K562 (cell line): ENCODE data around the gene PEPD. TPM values are rescaled to one million over a fixed set of nuclear protein-coding genes. Genes with fewer than 3 reads are reported as not detected.

Experiments used
- ATAC-seq: fragments of 200-7000 bp; cut with Tn5 transposase; 3 replicates; pipeline ENCODE4 v1.9.1; 2020; ENCODE audit warnings: moderate library complexity
- BruUV-seq: library from RNA; stranded (reverse); fragments of 400-500 nt; replicated peaks from 2 replicates; lab custom pipeline; 2021; lab: Mats Ljungman, UMichigan
- CTCF ChIA-PET: fragments of 300-600 bp; formaldehyde crosslinking; extraction: SDS; loops from one replicate; lab custom pipeline; 2021; ENCODE audit warnings: low intra/inter-chr PET ratio; lab: Yijun Ruan, JAX
- POLR2A ChIA-PET: fragments of 300-600, 350-650 bp; sonication (Branson Sonifier 250); formaldehyde crosslinking; extraction: SDS; loops from one replicate; lab custom pipeline; 2021; ENCODE audit warnings: antibody characterized with exemption, inconsistent platforms; lab: Yijun Ruan, JAX
- DNase-seq, 4 experiments: peaks; one replicate each; pipeline versions ENCODE4 v3.0.0 to v3.0.0-alpha.2; 2011 to 2018; ENCODE audit warnings: low spot score in 3 of 4, mixed read lengths in 3 of 4; ENCODE audit errors: extremely low read depth in 1 of 4
- FAIRE-seq: peaks from 2 replicates; lab custom pipeline; 2011; peaks lifted over from hg19 to GRCh38; lab: Jason Lieb, UNC
- H2AFZ ChIP-seq: 2 replicates; pipeline ENCODE4 v1.6.0; 2011; ENCODE audit warnings: low read depth, low read length, control low read depth, inconsistent platforms
- H3K27ac ChIP-seq: fragments of 200-600 bp; 3 replicates; pipeline ENCODE4 v1.8.0; 2011; ENCODE audit warnings: low read depth, mild to moderate bottlenecking, control low read depth, inconsistent platforms, low read length, moderate library complexity, mixed read lengths; ENCODE audit errors: extremely low read depth
- H3K27me3 ChIP-seq, 2 experiments: fragments of 300-600 bp in 1 of 2; 2 replicates in 1 of 2; 3 replicates in 1 of 2; pipeline versions ENCODE4 v1.6.0 to v1.8.0; 2011; ENCODE audit warnings: inconsistent platforms in 2 of 2, low read length in 2 of 2, mild to moderate bottlenecking in 1 of 2, mixed read lengths in 1 of 2, moderate library complexity in 1 of 2; ENCODE audit not compliant: control insufficient read depth in 2 of 2, insufficient read depth in 2 of 2
- H3K36me3 ChIP-seq: fragments of 300-600 bp; 3 replicates; pipeline ENCODE4 v1.8.0; 2011; ENCODE audit warnings: mild to moderate bottlenecking, low read length, inconsistent platforms; ENCODE audit not compliant: control insufficient read depth, insufficient read depth
- H3K4me1 ChIP-seq, 2 experiments: fragments of 200-600 bp in 1 of 2; replicated peaks in 1 of 2; 2 replicates in 1 of 2; 3 replicates in 1 of 2; pipeline versions ENCODE4 v1.5.1 to v1.8.0; 2011; ENCODE audit warnings: inconsistent platforms in 2 of 2, low read length in 2 of 2, mild to moderate bottlenecking in 1 of 2, mixed read lengths in 1 of 2, moderate library complexity in 1 of 2; ENCODE audit not compliant: control insufficient read depth in 2 of 2, insufficient read depth in 2 of 2
- H3K4me2 ChIP-seq: 2 replicates; pipeline ENCODE4 v1.6.1; 2011; ENCODE audit warnings: low read length, control low read depth, inconsistent platforms, mixed read lengths; ENCODE audit not compliant: insufficient read depth
- H3K4me3 ChIP-seq: fragments of 200-600 bp; sonication (generic), shearing (Covaris generic); 2 replicates; pipeline ENCODE4 v1.5.1; 2016; ENCODE audit warnings: control low read depth, inconsistent platforms
- H3K79me2 ChIP-seq: fragments of 200-600 bp; 3 replicates; pipeline ENCODE4 v1.8.0; 2011; ENCODE audit warnings: low read length, inconsistent platforms; ENCODE audit not compliant: control insufficient read depth, insufficient read depth
- H3K9ac ChIP-seq, 2 experiments: 2 replicates each; pipeline versions ENCODE4 v1.6.0 to v1.6.1; 2011; ENCODE audit warnings: low read depth in 2 of 2, low read length in 2 of 2, control low read depth in 1 of 2, inconsistent platforms in 1 of 2, mild to moderate bottlenecking in 1 of 2, mixed read lengths in 1 of 2; ENCODE audit not compliant: insufficient read depth in 1 of 2
- H3K9me1 ChIP-seq: one replicate; pipeline ENCODE4 v1.6.0; 2011; ENCODE audit warnings: inconsistent platforms, mild to moderate bottlenecking, low read length, moderate library complexity; ENCODE audit not compliant: control insufficient read depth, insufficient read depth
- H3K9me3 ChIP-seq: replicated peaks from 2 replicates; pipeline ENCODE4 v1.5.1; 2011; ENCODE audit warnings: low read depth, low read length, inconsistent platforms; ENCODE audit not compliant: control insufficient read depth, insufficient read depth
- H4K20me1 ChIP-seq: replicated peaks from 2 replicates; pipeline ENCODE4 v1.6.1; 2011; ENCODE audit warnings: low read length, inconsistent platforms, mixed read lengths; ENCODE audit not compliant: control insufficient read depth, insufficient read depth
- CCAR2 ChIP-seq: fragments of 200-400 bp; formaldehyde crosslinking; IDR thresholded peaks from 2 replicates; pipeline ENCODE4 v1.6.1; 2017; ENCODE audit warnings: mild to moderate bottlenecking, low read depth, low read length
- CHD7 ChIP-seq: fragments of 200-600 bp; sonication (generic); IDR thresholded peaks from one replicate; pipeline ENCODE4 v1.6.1; 2012; ENCODE audit warnings: mild to moderate bottlenecking, low read depth, low read length, inconsistent platforms
- DIDO1 ChIP-seq: fragments of 450-650 bp; IDR thresholded peaks from 2 replicates; pipeline ENCODE4 v1.6.1; 2016; ENCODE audit warnings: low read depth, missing biosample characterization, missing genetic modification characterization
- IFI16 ChIP-seq: fragments of 250-450 bp; sonication (Bioruptor Pico); IDR thresholded peaks from 2 replicates; pipeline ENCODE4 v2.1.2; 2022; ENCODE audit warnings: mild to moderate bottlenecking, inconsistent platforms
- PRMT5 ChIP-seq: sonication (generic); formaldehyde crosslinking; IDR thresholded peaks from 2 replicates; pipeline ENCODE4 v1.5.0; 2020; ENCODE audit warnings: missing genetic modification reagents
- SRF ChIP-seq, 2 experiments: fragments of 250-450, 450-650 bp in 1 of 2; sonication (Bioruptor Pico) in 1 of 2; sonication (generic) in 1 of 2; formaldehyde crosslinking; IDR thresholded peaks; 2 replicates each; pipeline versions ENCODE4 v1.5.0 to v1.5.1; 2020 to 2022; ENCODE audit warnings: mild to moderate bottlenecking in 1 of 2, missing genetic modification reagents in 1 of 2
- TEAD4 ChIP-seq, 2 experiments: sonication (generic) in 1 of 2; formaldehyde crosslinking in 1 of 2; IDR thresholded peaks; 2 replicates each; pipeline versions ENCODE4 v1.6.1 to v1.8.0; 2012 to 2022; ENCODE audit warnings: borderline replicate concordance in 1 of 2, inconsistent platforms in 1 of 2, low read length in 1 of 2, mild to moderate bottlenecking in 1 of 2, missing genetic modification reagents in 1 of 2
- TRIM28 ChIP-seq: fragments of 450-650 bp; IDR thresholded peaks from 2 replicates; pipeline ENCODE4 v1.6.1; 2017
- ZNF174 ChIP-seq: fragments of 250-450 bp; sonication (Bioruptor Pico); IDR thresholded peaks from 2 replicates; pipeline ENCODE4 v1.4.0; 2020; ENCODE audit warnings: mild to moderate bottlenecking
- ZNF75A ChIP-seq: fragments of 450-650 bp; formaldehyde crosslinking; IDR thresholded peaks from 2 replicates; pipeline ENCODE4 v1.4.0; 2020; ENCODE audit warnings: mild to moderate bottlenecking
- WGBS: fragments of 100-300 bp; shearing (Covaris generic); methylation state at CpG from one replicate; pipeline ENCODE4 v1.1.6; 2016; ENCODE audit warnings: low coverage, mixed read lengths; ENCODE audit not compliant: insufficient coverage; ENCODE audit errors: missing lambda C conversion rate; 5-methylcytosine and 5-hydroxymethylcytosine counted together
- in situ Hi-C: fragments of 300-500 bp; cut with MboI; formaldehyde crosslinking; loops from 4 replicates; pipeline ENCODE4 v1.15.0; 2018; ENCODE audit warnings: inconsistent platforms, mixed read lengths
- intact Hi-C: fragments of 100-400 bp; cut with micrococcal nuclease; formaldehyde crosslinking; loops from 2 replicates; pipeline ENCODE4 v1.14.2; 2022
- polyA plus RNA-seq, 8 experiments: library from polyadenylated mRNA; depleted of rRNA in 4 of 8; stranded (reverse) in 5 of 8; unstranded in 3 of 8; fragments of >200 nt; fragmentation: Nextera tagmentation in 2 of 8; fragmentation: Illumina TruSeq in 1 of 8; extraction: Ambion mirVana in 2 of 8; extraction: Trizol in 1 of 8; gene quantifications; 2 replicates each; pipeline versions ENCODE4 v1.2.1 to v1.2.3, GENCODE V29; 2011 to 2014; ENCODE audit warnings: inconsistent platforms in 1 of 8, missing spikeins in 1 of 8
- total RNA-seq, 7 experiments: library from RNA; depleted of rRNA in 6 of 7; stranded (reverse); fragments of >200 nt in 6 of 7; fragmentation: Illumina TruSeq in 2 of 7; extraction: Trizol in 2 of 7; gene quantifications; 2 replicates each; pipeline versions ENCODE4 v1.2.1 to v1.2.3, GENCODE V29; 2011 to 2021; ENCODE audit warnings: low replicate concordance in 1 of 7
- TF ChIP-seq, protein P1 (sequence below): sonication (generic); formaldehyde crosslinking; IDR thresholded peaks from 2 replicates; pipeline ENCODE4 v1.8.1; 2022; ENCODE audit warnings: missing genetic modification reagents

The PEPD gene
- total and polyA plus RNA-seq, 9 of the 15 experiments (the other 6 are each of a cell fraction or from before 2014, with no cell fraction given) = 1.3 to 19.2 (median 16.0) TPM

DNA sequence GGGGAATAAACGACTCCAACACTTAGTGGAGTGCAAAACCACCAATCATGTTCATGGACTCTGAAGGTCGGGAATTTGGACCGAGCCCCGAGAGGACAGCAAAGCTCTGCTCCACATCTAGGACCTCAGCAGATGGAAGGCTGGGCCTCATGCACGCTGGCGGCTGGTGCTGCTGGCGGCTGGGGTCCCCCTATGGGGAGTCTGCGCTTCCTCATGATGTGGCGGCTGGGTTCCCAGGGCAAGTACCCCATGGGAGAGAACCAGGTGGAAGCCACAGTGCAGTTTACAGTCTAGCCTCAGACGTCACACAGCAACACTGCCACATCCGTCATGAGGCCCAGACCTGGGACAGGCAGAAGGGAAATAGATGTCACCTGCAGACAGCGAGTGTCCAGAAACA lies 13.2 kb downstream of the PEPD start:
- in situ Hi-C loops = no loop called here
- POLR2A ChIA-PET = no interaction called here
- Histone ChIP-seq H3K36me3 (no peaks in the 10 kb centered on the region), H3K9me1 (no peaks in the 10 kb centered on the region), H3K4me1 (peaks cover 0 to 9% of the 10 kb centered on the region in 2 experiments; a peak in 2 of 5 replicates), H3K27ac (no peak overlapping the region), H3K27me3 (no peaks in the 10 kb centered on the region; a peak in 2 of 5 replicates), H2AFZ (no peak overlapping the region), H3K79me2 (no peaks in the 10 kb centered on the region), H3K4me2 (no peak overlapping the region), H3K9ac (no peak overlapping the region), H3K4me3 (no peak overlapping the region), H4K20me1 (peaks cover 3% of the 10 kb centered on the region), H3K9me3 (no peaks in the 10 kb centered on the region)
- no peak for FAIRE-seq
- WGBS = 41% methylated on average over 11 of the region's 12 CpGs
- intact Hi-C loops = no loop called here
- no TSS peak for BruUV-seq
- ATAC-seq = no peak
- CTCF ChIA-PET = no interaction called here
- DNase-seq = no peak
- TF ChIP-seq SRF (CRISPR knock-in tag; IDR thresholded peaks at IDR 0.05) (no peak), CCAR2 (no peak), IFI16 (CRISPR knock-in tag) (no peak), ZNF75A (CRISPR knock-in tag) (no peak), ZNF174 (CRISPR knock-in tag) (no peak), PRMT5 (no peak), DIDO1 (tag) (no peak), TEAD4 (IDR thresholded peaks at IDR 0.05; ENCODE audit: low read length) (no peak), TEAD4 (CRISPR knock-in tag; IDR thresholded peaks at IDR 0.05; ENCODE audit: borderline replicate concordance) (no peak), TRIM28 (no peak), CHD7 (no peak)
- TF ChIP-seq, protein P1, sequence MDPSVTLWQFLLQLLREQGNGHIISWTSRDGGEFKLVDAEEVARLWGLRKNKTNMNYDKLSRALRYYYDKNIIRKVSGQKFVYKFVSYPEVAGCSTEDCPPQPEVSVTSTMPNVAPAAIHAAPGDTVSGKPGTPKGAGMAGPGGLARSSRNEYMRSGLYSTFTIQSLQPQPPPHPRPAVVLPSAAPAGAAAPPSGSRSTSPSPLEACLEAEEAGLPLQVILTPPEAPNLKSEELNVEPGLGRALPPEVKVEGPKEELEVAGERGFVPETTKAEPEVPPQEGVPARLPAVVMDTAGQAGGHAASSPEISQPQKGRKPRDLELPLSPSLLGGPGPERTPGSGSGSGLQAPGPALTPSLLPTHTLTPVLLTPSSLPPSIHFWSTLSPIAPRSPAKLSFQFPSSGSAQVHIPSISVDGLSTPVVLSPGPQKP (CRISPR knock-in tag) = no peak
